HG03432 (cell line): Measurements from ENCODE around the gene BTK.

ENCODE experiments used
- ATAC-seq: cut with Tn5 transposase; IDR thresholded peaks from one replicate; pipeline ENCODE4 v1.9.1; 2021; ENCODE audit warnings: mild to moderate bottlenecking, moderate library complexity; ENCODE audit not compliant: unreplicated experiment

Gene BTK

GRCh38 chrX:101394372-101394771 is 8.4 kb upstream of the BTK start:
- ATAC-seq, result no peak

GRCh38 chrX:101393530-101394305 is 7.7 kb upstream of the BTK start:
- no peak for ATAC-seq

- no peak for ATAC-seq
These were observed 5.8 kb upstream of the BTK start for GRCh38 chrX:101391831-101392230.

GRCh38 chrX:101390664-101391525 is 4.9 kb upstream of the BTK start, which contains the start of gene RPL36A:
Gene RPL36A (plus strand): TSS chrX:101391011. CDS start chrX:101391044, 33 bp downstream.
- peak; percentile 87 for ATAC-seq

- no peak for ATAC-seq
These were observed 2.6 kb upstream of the BTK start for GRCh38 chrX:101388604-101389003.

- ATAC-seq, result no peak
These were observed 523 bp upstream of the BTK start for GRCh38 chrX:101386542-101386885.

GRCh38 chrX:101385026-101385684 is 836 bp downstream of the BTK start:
- no peak for ATAC-seq

- ATAC-seq, result peak; percentile 73
These were observed 2.2 kb downstream of the BTK start for GRCh38 chrX:101383679-101384205.

GRCh38 chrX:101377547-101377946 is 8.4 kb downstream of the BTK start:
- no peak for ATAC-seq

- peak; percentile 84 for ATAC-seq
These were observed 15.0 kb downstream of the BTK start for GRCh38 chrX:101370888-101371504.

GRCh38 chrX:101369687-101370086 is 16.3 kb downstream of the BTK start:
- ATAC-seq, result no peak

- ATAC-seq, result no peak
These were observed 17.2 kb downstream of the BTK start for GRCh38 chrX:101368800-101369199.

GRCh38 chrX:101365301-101365795 is 20.6 kb downstream of the BTK start:
- ATAC-seq, result no peak

GRCh38 chrX:101362757-101363156 is 23.2 kb downstream of the BTK start:
- no peak for ATAC-seq

- no peak for ATAC-seq
These were observed 23.9 kb downstream of the BTK start for GRCh38 chrX:101362116-101362515.

GRCh38 chrX:101360390-101360789 is 25.6 kb downstream of the BTK start:
- no peak for ATAC-seq

- no peak for ATAC-seq
These were observed 26.0 kb downstream of the BTK start for GRCh38 chrX:101359966-101360365.

- no peak for ATAC-seq
These were observed 28.7 kb downstream of the BTK start for GRCh38 chrX:101357166-101357795.

GRCh38 chrX:101349193-101349562 is 36.8 kb downstream of the BTK start:
- no peak for ATAC-seq
